Activated naive CD8-positive, alpha-beta T cell treated with anti-CD3 and anti-CD28 coated beads, Interleukin-2, amount 50 U/mL, for 24 hours (primary cell): ENCODE data around the gene FARP1.

Source experiments
- ATAC-seq: fragments of 150-1000 bp; cut with Tn5 transposase; one replicate; pipeline ENCODE4 v1.10.0; 2021
- DNase-seq: peaks from one replicate; pipeline ENCODE4 v3.0.0; 2021
- H3K27ac Mint-ChIP-seq: one replicate; pipeline ENCODE4 v1.8.0; 2021; ENCODE audit warnings: mild to moderate bottlenecking, mixed read lengths
- H3K27me3 Mint-ChIP-seq: one replicate; pipeline ENCODE4 v1.8.0; 2021; ENCODE audit warnings: mixed read lengths
- H3K36me3 Mint-ChIP-seq: one replicate; pipeline ENCODE4 v1.8.0; 2021; ENCODE audit warnings: low read depth, mixed read lengths
- H3K4me1 Mint-ChIP-seq: one replicate; pipeline ENCODE4 v1.8.0; 2021; ENCODE audit warnings: mixed read lengths
- H3K4me3 Mint-ChIP-seq: one replicate; pipeline ENCODE4 v1.8.0; 2021; ENCODE audit warnings: mild to moderate bottlenecking, moderate library complexity, mixed read lengths
- H3K9me3 Mint-ChIP-seq: one replicate; pipeline ENCODE4 v1.8.0; 2021; ENCODE audit warnings: mixed read lengths

The FARP1 gene

GRCh38 chr13:98450539-98451111, 307.7 kb downstream of the FARP1 start:
- DNase-seq, result no peak
- no peak for ATAC-seq
- Mint-ChIP-seq H3K27me3 (no peaks in the 10 kb centered on the region), H3K4me1 (peaks cover 18% of the 10 kb centered on the region), H3K4me3 (no peak overlapping the region), H3K27ac (peak overlapping the region; percentile 72), H3K9me3 (no peaks in the 10 kb centered on the region), H3K36me3 (peaks cover 29% of the 10 kb centered on the region)

- no peaks in the 10 kb centered on the region for H3K9me3 Mint-ChIP-seq
- H3K4me1 Mint-ChIP-seq, result peaks cover 16% of the 10 kb centered on the region
- no peak overlapping the region for H3K27ac Mint-ChIP-seq
- ATAC-seq, result no peak
- H3K36me3 Mint-ChIP-seq, result peaks cover 40% of the 10 kb centered on the region
- no peak overlapping the region for H3K4me3 Mint-ChIP-seq
- DNase-seq, result no peak
- H3K27me3 Mint-ChIP-seq, result no peaks in the 10 kb centered on the region
These were observed 309.0 kb downstream of the FARP1 start for GRCh38 chr13:98451676-98452470.

- peaks cover 16% of the 10 kb centered on the region for H3K4me1 Mint-ChIP-seq
These were observed 310.3 kb downstream of the FARP1 start for GRCh38 chr13:98452851-98453843.

GRCh38 chr13:98454389-98454881, 311.5 kb downstream of the FARP1 start:
- Mint-ChIP-seq H3K9me3 (no peaks in the 10 kb centered on the region), H3K4me1 (peaks cover 16% of the 10 kb centered on the region), H3K27ac (peak overlapping the region; percentile 18), H3K36me3 (peaks cover 45% of the 10 kb centered on the region), H3K4me3 (no peak overlapping the region), H3K27me3 (no peaks in the 10 kb centered on the region)
- DNase-seq (no peak), ATAC-seq (no peak)

More at GRCh38 chr13:98452851-98453843, 310.3 kb downstream of the FARP1 start:
- H3K27me3 Mint-ChIP-seq, result no peaks in the 10 kb centered on the region
- H3K36me3 Mint-ChIP-seq, result peaks cover 45% of the 10 kb centered on the region
- no peak overlapping the region for H3K27ac Mint-ChIP-seq
- H3K9me3 Mint-ChIP-seq, result no peaks in the 10 kb centered on the region
- DNase-seq, result no peak
- no peak overlapping the region for H3K4me3 Mint-ChIP-seq
- ATAC-seq, result no peak

GRCh38 chr13:98456413-98456845, 313.5 kb downstream of the FARP1 start:
- H3K4me3 Mint-ChIP-seq, result no peak overlapping the region
- H3K4me1 Mint-ChIP-seq, result peaks cover 8% of the 10 kb centered on the region
- H3K36me3 Mint-ChIP-seq, result peaks cover 51% of the 10 kb centered on the region
- H3K27ac Mint-ChIP-seq, result no peak overlapping the region
- no peaks in the 10 kb centered on the region for H3K27me3 Mint-ChIP-seq
- ATAC-seq (no peak), DNase-seq (no peak)
- no peaks in the 10 kb centered on the region for H3K9me3 Mint-ChIP-seq

- Mint-ChIP-seq H3K27ac (no peak overlapping the region), H3K9me3 (no peaks in the 10 kb centered on the region), H3K4me3 (no peak overlapping the region), H3K27me3 (no peaks in the 10 kb centered on the region), H3K36me3 (peaks cover 49% of the 10 kb centered on the region), H3K4me1 (peaks cover 2% of the 10 kb centered on the region)
- no peak for DNase-seq
- no peak for ATAC-seq
These were observed 314.2 kb downstream of the FARP1 start for GRCh38 chr13:98457053-98457452.

- Mint-ChIP-seq H3K36me3 (peaks cover 44% of the 10 kb centered on the region), H3K27ac (peak overlapping the region; percentile 31)
These were observed 315.5 kb downstream of the FARP1 start for GRCh38 chr13:98458431-98458830.

GRCh38 chr13:98459171-98459681, 316.3 kb downstream of the FARP1 start:
- Mint-ChIP-seq H3K4me1 (peaks cover 4% of the 10 kb centered on the region), H3K9me3 (no peaks in the 10 kb centered on the region), H3K36me3 (peaks cover 46% of the 10 kb centered on the region), H3K27ac (peak overlapping the region; percentile 71), H3K27me3 (no peaks in the 10 kb centered on the region), H3K4me3 (no peak overlapping the region)
- no peak for ATAC-seq
- no peak for DNase-seq

More at GRCh38 chr13:98458431-98458830, 315.5 kb downstream of the FARP1 start:
- no peaks in the 10 kb centered on the region for H3K27me3 Mint-ChIP-seq
- H3K9me3 Mint-ChIP-seq, result no peaks in the 10 kb centered on the region
- H3K4me1 Mint-ChIP-seq, result peaks cover 4% of the 10 kb centered on the region
- H3K4me3 Mint-ChIP-seq, result no peak overlapping the region
- no peak for DNase-seq
- no peak for ATAC-seq

- Mint-ChIP-seq H3K4me1 (peaks cover 4% of the 10 kb centered on the region), H3K9me3 (no peaks in the 10 kb centered on the region), H3K4me3 (no peak overlapping the region), H3K36me3 (peaks cover 42% of the 10 kb centered on the region), H3K27me3 (no peaks in the 10 kb centered on the region), H3K27ac (peak overlapping the region; percentile 71)
- DNase-seq (no peak), ATAC-seq (no peak)
These were observed 317.0 kb downstream of the FARP1 start for GRCh38 chr13:98459721-98460370.

- DNase-seq (no peak), ATAC-seq (no peak)
- Mint-ChIP-seq H3K4me1 (peaks cover 4% of the 10 kb centered on the region), H3K27me3 (no peaks in the 10 kb centered on the region), H3K27ac (no peak overlapping the region), H3K36me3 (peaks cover 39% of the 10 kb centered on the region), H3K9me3 (no peaks in the 10 kb centered on the region), H3K4me3 (no peak overlapping the region)
These were observed 317.6 kb downstream of the FARP1 start for GRCh38 chr13:98460516-98460915.

- DNase-seq, result no peak
- no peak for ATAC-seq
- Mint-ChIP-seq H3K27ac (no peak overlapping the region), H3K27me3 (no peaks in the 10 kb centered on the region), H3K9me3 (no peaks in the 10 kb centered on the region), H3K4me3 (no peak overlapping the region), H3K36me3 (peaks cover 34% of the 10 kb centered on the region), H3K4me1 (peaks cover 4% of the 10 kb centered on the region)
These were observed 318.8 kb downstream of the FARP1 start for GRCh38 chr13:98461486-98462240.

GRCh38 chr13:98462241-98462882, 319.5 kb downstream of the FARP1 start:
- H3K4me3 Mint-ChIP-seq, result no peak overlapping the region
- no peak for ATAC-seq
- no peaks in the 10 kb centered on the region for H3K9me3 Mint-ChIP-seq
- DNase-seq, result no peak
- H3K27ac Mint-ChIP-seq, result peak overlapping the region; percentile 59
- peaks cover 10% of the 10 kb centered on the region for H3K4me1 Mint-ChIP-seq
- H3K27me3 Mint-ChIP-seq, result no peaks in the 10 kb centered on the region
- H3K36me3 Mint-ChIP-seq, result peaks cover 37% of the 10 kb centered on the region

GRCh38 chr13:98462946-98463345, 320.1 kb downstream of the FARP1 start:
- H3K4me3 Mint-ChIP-seq, result no peak overlapping the region
- H3K4me1 Mint-ChIP-seq, result peaks cover 10% of the 10 kb centered on the region
- H3K27ac Mint-ChIP-seq, result peak overlapping the region; percentile 60
- DNase-seq, result no peak
- H3K9me3 Mint-ChIP-seq, result no peaks in the 10 kb centered on the region
- H3K36me3 Mint-ChIP-seq, result peaks cover 34% of the 10 kb centered on the region
- ATAC-seq, result no peak
- no peaks in the 10 kb centered on the region for H3K27me3 Mint-ChIP-seq
